HG02884 (cell line): Measurements from ENCODE around the gene AMH.
"Not testable (repeated sequence)": the region's sequence is repeated elsewhere in the genome, so short reads cannot be mapped to it uniquely, and the experiment has no call there.

Source experiments
- ATAC-seq: cut with Tn5 transposase; IDR thresholded peaks from one replicate; pipeline ENCODE4 v1.9.1; 2021; ENCODE audit warnings: mild to moderate bottlenecking, moderate library complexity; ENCODE audit not compliant: unreplicated experiment

AMH gene

GRCh38 chr19:2249010-2249866, at the start of gene AMH:
TSS of gene AMH (plus strand) at chr19:2249323. CDS start at chr19:2249333, 10 bp downstream.
- ATAC-seq = no peak

DNA sequence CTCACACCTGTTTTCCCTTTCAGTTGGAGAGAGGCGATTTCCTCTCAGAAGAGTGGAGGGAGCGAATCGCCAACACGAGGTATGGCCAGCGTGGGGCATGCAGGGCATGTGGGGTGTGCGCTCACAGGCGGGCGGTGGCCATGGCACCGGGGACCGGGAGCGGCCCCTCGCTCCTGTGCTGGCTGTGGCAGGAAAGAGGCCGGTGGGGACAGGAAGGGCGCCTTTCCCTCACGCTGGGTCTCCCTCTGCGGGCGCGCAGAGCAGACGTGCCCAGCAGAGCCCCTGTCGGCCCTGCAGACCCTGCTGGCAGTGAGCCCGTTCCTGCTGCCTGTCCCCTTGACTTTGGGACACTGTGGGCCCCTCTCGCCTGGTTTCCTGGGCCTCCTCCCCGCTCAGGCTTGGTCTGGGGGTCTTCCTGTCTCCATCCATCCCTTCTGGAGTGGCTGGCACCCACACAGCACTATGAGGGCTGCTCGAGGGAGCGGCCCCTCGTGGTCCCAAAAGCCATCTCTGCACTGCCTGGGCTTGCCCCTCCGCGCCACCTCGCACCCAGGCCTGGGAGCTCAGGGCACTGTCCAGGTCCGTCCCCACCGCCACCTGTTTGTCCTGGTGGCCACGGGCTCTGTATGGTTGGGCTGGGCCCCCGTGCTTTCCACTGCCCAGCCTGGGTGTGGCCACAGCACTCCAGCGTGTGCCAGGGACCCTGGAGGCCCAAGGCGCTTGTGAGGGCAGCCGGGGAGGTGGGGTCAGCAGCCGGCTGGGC, 49.1 kb upstream of the AMH start:
- no peak for ATAC-seq

- ATAC-seq = not testable (repeated sequence)
Observed at GRCh38 chr19:2200624-2201294, 48.4 kb upstream of the AMH start.

DNA sequence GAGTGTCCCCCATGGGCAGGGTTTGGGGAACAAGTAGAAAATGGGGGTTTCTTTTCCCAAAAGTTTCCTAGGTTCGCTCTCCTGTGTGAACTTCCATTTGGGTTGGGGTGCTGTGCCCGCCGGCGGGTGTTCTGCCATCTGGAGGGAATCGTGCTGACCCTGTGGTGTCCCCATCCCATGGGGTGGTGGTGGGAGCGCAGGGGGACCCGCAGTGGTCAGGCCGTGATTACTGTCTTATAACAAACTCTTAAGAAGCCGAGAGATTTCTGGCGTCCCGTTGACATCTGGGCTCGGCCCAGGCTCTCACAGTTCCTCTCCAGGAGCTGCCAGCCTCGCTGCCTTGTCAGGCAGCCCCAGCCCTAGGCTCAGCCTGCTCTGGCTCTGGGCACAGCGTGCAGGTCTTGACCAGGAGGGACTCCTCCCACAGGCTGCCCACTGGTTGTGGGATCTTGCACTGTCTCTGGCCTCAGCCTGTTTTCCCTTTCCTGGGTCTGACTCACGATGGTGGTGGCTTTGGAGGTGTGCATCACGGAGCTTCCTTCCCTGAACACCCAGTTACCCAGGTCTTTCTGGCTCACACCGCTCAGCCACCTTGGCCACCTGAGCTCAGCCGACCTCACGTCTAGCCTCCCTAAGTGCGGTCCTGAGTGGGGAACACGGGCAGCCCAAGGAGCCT, 47.5 kb upstream of the AMH start:
- ATAC-seq = no peak

- ATAC-seq = no peak
Observed at GRCh38 chr19:2202366-2202765, 46.8 kb upstream of the AMH start.

DNA sequence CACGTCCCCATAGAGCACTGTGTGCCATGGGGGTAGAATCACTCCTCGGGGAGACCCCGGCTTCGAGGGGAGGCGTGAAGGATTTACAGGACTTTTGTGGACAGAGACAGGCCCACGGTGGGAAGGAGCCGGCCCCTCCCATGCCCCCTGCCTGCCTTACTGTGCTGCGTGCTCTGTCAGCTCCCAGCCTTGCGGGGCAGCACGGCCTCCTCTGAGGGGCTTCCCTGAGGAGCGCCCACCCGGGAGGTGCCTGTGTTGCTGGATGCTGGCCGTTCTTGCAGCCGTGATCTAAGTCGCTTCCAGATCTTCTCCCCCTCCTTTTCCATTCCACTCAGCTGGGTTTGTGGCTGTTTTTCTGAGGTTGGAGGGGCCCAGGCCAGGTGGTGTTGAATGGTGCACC, 42.1 kb upstream of the AMH start:
- ATAC-seq = no peak

DNA sequence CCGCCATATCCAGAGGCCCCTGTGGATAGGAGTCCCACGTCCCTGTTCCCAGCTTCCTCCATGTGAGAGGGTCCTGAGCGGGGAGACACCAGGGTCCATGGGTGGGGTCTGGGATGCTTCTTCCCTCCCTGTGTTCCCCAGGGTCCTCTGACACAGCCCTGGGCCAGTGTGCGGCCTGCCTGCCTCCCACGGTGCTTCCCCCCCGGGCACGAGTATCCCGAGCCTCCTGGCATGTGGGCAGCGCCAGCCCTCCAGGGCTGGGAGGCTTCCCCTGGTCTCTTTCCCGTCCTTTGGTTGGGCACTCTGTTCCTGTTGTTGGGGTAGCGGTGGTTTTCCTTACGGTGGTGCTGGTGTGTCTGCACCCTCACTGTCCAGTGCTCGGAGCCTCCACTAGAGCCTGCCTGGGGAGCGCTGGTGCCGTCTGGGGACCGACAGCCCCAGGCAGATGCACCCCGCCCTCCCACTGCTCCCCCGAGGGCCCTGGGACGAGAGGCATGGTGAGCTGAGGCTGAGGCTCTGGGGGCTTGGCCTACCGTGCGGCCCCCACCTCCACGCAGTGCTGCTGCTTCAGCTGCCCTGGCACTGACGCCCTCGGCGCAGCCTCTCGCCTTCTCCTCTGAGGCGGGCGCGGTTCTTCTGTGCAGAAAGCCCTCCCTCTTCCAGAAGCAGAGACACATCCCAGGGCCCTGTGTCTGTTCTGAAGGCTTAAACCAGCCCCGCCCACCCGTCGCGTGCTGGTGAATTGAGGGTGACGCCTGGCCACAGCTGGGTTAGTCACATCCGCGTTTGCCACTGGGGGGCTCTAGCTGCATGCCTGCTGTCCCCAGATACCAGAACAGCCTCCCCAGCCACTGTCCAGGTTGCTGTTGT, 40.9 kb upstream of the AMH start:
- no peak for ATAC-seq

DNA sequence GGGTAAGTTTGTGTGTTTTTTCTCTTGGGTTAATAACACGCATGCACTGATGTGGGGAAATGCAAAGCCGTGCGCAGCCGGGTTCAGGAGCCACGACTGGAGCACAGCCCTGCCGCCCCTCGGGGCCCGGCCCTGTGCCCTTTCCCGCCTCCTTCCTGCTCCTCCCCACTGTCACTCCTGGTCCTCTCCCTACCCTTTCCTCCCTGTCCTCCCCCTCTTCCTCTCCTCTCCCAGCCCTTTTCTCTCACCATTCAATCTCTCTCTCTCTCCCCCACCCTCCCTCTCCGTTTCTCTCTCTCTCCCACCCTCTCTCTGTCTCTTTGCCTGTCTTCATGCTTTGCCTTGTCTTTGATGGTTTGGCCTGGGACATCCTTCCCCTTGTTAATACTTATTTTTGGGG, 40.1 kb upstream of the AMH start:
- no peak for ATAC-seq

DNA sequence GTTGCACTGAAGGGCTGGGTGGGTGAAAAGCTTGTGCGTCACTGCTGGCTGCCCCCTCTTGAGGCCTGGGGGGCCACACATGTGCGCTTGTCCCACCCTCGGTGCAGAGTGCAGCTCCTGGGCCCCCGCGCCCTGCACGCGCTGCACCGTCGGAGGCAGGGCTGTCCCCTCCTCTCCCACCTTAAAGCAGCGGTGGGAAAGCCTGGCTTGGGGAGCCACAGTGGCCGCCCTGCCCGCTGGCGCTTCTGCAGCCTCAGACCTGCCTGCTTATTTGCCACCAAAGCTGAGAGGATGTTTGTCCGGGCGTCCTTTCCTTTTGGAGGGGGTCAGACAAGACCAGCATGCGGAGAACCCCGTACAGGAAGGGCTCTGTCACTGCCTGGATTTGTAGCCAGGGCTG, 39.7 kb upstream of the AMH start:
- ATAC-seq = no peak

DNA sequence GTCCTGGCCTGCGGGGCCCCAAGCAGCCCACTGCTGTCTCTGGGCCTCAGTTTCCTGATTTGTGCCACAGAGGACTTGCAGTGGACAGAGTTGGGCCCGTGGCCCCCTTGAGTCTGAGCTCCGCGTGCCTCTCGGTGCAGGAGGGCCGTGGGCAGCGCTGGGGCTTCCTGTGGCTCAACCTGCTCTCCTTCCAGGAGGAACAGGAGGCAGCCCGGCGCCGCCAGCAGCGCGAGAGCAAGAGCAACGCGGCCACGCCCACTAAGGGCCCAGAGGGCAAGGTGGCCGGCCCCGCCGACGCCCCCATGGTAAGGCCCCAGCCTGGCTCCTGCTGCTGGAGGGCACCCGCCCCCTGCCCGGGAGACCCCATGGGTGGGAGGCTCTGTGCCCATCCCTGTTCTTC, 38.9 kb upstream of the AMH start:
- ATAC-seq = no peak

- ATAC-seq = no peak
Observed at GRCh38 chr19:2210987-2211740, 38.0 kb upstream of the AMH start.

- no peak for ATAC-seq
Observed at GRCh38 chr19:2212861-2213711, 36.0 kb upstream of the AMH start.

- no peak for ATAC-seq
Observed at GRCh38 chr19:2213799-2214198, 35.3 kb upstream of the AMH start.

- no peak for ATAC-seq
Observed at GRCh38 chr19:2214251-2214650, 34.9 kb upstream of the AMH start.

DNA sequence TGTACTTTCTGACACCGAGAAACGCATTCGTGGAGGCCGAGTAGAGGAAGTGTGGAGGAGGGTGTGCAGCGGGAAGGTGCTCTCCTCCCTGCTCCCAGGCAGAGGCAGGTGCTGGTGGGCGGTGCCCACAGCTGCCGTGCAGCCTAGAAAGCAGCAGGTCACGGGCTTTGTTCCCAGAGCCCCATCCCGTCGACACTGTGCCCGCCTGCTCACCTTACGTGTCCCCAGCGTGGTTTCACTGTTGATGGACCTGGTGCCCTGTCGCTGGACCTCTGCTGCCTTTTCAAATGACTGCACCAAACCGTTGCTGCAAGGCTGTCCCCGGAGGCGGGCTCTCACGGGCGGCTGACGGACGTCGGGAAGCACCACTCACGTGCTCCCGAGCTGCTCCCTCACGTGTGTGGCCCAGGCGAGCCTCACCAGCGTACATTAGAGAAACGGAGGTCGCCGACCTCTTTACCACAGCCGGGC, 33.8 kb upstream of the AMH start:
- ATAC-seq = no peak

GRCh38 chr19:2216361-2217225, 32.5 kb upstream of the AMH start:
- ATAC-seq = no peak

DNA sequence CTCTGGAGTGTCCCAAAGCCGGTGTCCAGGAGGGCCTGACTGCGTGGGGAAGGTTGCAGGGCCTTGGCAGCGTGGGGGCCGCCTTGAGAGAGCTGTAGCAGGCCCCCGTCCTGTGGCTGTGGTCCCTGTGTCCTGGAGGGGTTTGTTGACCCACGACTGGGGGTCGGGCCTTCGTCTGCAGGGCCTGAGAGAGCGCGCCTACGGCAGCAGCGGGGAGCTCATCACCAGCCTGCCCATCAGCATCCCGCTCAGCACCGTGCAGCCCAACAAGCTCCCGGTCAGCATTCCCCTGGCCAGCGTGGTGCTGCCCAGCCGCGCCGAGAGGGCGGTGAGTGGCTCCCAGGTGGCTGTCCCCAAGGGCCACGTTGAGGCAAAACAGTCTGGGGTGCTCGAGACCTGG, 31.5 kb upstream of the AMH start:
- no peak for ATAC-seq
